Measurements from ENCODE around the gene NEU3.

DNA sequence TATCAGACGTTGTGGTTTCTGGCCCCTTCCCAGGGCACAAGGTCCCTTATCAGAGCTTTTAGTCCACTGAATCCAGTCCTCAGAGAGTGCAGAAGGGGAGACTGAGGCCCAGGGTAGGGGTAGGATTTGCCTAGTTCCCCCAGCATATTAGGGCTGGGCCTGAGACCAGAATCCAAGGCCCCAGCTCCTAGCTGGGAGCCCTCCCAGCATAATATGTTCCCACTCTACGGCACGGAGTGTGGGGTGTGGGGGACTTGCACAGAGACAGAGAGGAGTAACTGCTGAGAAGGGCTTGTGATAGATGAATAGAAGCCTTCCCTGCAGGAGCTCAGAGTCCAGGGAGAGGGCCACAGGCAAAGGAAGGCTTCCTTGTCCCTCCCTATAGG, 43.8 kb downstream of the NEU3 start:
- TF ChIP-seq, protein P1, sequence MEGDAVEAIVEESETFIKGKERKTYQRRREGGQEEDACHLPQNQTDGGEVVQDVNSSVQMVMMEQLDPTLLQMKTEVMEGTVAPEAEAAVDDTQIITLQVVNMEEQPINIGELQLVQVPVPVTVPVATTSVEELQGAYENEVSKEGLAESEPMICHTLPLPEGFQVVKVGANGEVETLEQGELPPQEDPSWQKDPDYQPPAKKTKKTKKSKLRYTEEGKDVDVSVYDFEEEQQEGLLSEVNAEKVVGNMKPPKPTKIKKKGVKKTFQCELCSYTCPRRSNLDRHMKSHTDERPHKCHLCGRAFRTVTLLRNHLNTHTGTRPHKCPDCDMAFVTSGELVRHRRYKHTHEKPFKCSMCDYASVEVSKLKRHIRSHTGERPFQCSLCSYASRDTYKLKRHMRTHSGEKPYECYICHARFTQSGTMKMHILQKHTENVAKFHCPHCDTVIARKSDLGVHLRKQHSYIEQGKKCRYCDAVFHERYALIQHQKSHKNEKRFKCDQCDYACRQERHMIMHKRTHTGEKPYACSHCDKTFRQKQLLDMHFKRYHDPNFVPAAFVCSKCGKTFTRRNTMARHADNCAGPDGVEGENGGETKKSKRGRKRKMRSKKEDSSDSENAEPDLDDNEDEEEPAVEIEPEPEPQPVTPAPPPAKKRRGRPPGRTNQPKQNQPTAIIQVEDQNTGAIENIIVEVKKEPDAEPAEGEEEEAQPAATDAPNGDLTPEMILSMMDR (IDR thresholded peaks at IDR 0.05), result no peak
- no peak for TF ChIP-seq POLR2A (IDR thresholded peaks at IDR 0.05)
